MCF 10A (cell line): ENCODE results near the gene PROZ. TPM values are rescaled to one million over a fixed set of nuclear protein-coding genes. Genes with fewer than 3 reads are reported as not detected.
"Not testable (repeated sequence)": the region's sequence is repeated elsewhere in the genome, so short reads cannot be mapped to it uniquely, and the experiment has no call there.

ENCODE experiments used
- BruUV-seq: library from RNA; stranded (reverse); fragments of 400-500 nt; replicated peaks from 2 replicates; lab custom pipeline; 2021; lab: Mats Ljungman, UMichigan
- CTCF ChIA-PET: fragments of 300-600 bp; sonication (Branson Sonifier 250); formaldehyde crosslinking; extraction: SDS; loops from one replicate; lab custom pipeline; 2021; ENCODE audit warnings: antibody characterized with exemption, inconsistent platforms; lab: Yijun Ruan, JAX
- POLR2A ChIA-PET: fragments of 300-600, 350-650 bp; sonication (Branson Sonifier 250); formaldehyde crosslinking; extraction: SDS; loops from one replicate; lab custom pipeline; 2020; ENCODE audit warnings: antibody characterized with exemption, inconsistent platforms; lab: Yijun Ruan, JAX
- DNase-seq: peaks from one replicate; pipeline ENCODE4 v3.0.0-alpha.2; 2018; ENCODE audit not compliant: unreplicated experiment
- H3K27ac Mint-ChIP-seq: one replicate; pipeline ENCODE4 v1.8.0; 2022; ENCODE audit warnings: mild to moderate bottlenecking, low read depth, mixed read lengths; ENCODE audit not compliant: unreplicated experiment
- H3K27me3 Mint-ChIP-seq: one replicate; pipeline ENCODE4 v1.8.0; 2022; ENCODE audit warnings: mixed read lengths; ENCODE audit not compliant: insufficient read depth, unreplicated experiment
- H3K36me3 Mint-ChIP-seq: one replicate; pipeline ENCODE4 v1.8.0; 2022; ENCODE audit warnings: mild to moderate bottlenecking, moderate library complexity, mixed read lengths; ENCODE audit not compliant: insufficient read depth, unreplicated experiment
- H3K4me1 Mint-ChIP-seq: one replicate; pipeline ENCODE4 v1.8.0; 2022; ENCODE audit warnings: mixed read lengths; ENCODE audit not compliant: insufficient read depth, unreplicated experiment
- H3K4me3 Mint-ChIP-seq: one replicate; pipeline ENCODE4 v1.8.0; 2022; ENCODE audit warnings: mild to moderate bottlenecking, moderate library complexity, mixed read lengths; ENCODE audit not compliant: unreplicated experiment
- H3K9me3 Mint-ChIP-seq: one replicate; pipeline ENCODE4 v1.8.0; 2022; ENCODE audit warnings: mixed read lengths; ENCODE audit not compliant: unreplicated experiment
- CTCF ChIP-seq: fragments of 200-600 bp; IDR thresholded peaks from one replicate; pipeline ENCODE4 v1.8.0; 2022; ENCODE audit warnings: antibody characterized with exemption, mild to moderate bottlenecking; ENCODE audit not compliant: unreplicated experiment
- intact Hi-C: fragments of 100-400 bp; cut with micrococcal nuclease; formaldehyde crosslinking; loops from 2 replicates; pipeline ENCODE4 v1.14.1; 2022
- total RNA-seq: library from RNA; stranded (reverse); gene quantifications from 2 replicates; pipeline ENCODE4 v1.2.3, GENCODE V29; 2022

The PROZ gene
- total RNA-seq, 1 experiment from 2014 or later: not detected

DNA sequence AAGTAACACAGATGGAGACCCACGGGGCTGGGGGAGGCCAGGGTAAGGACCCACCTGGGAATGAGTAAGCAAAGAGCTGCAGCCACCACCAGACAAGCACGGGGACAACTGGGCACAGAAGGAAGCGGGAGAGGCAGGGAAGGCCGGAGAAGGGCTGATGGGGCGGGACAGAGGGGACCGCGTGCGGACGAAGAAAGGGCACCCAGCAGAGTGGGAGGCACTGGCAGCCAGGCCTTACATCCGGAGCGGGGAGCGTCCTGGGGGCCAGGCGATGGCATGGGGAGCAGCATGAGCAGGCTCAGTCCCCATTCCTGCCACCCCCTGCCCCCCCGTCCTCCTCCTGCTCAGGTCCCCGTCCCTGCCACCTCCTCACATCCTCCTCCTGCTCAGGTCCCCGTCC, 3.0 kb downstream of the PROZ start:
- ChIA-PET CTCF (no interaction called here), POLR2A (no interaction called here)
- no peak for DNase-seq
- H3K4me3 Mint-ChIP-seq: no peak overlapping the region
- no peaks in the 10 kb centered on the region for H3K4me1 Mint-ChIP-seq
- TF ChIP-seq CTCF: no peak
- no peaks in the 10 kb centered on the region for H3K9me3 Mint-ChIP-seq
- no TSS peak for BruUV-seq
- H3K27ac Mint-ChIP-seq: no peak overlapping the region
- intact Hi-C loops: no loop called here
- H3K27me3 Mint-ChIP-seq: peaks cover 23% of the 10 kb centered on the region
- H3K36me3 Mint-ChIP-seq: peaks cover 5% of the 10 kb centered on the region

GRCh38 chr13:113161975-113162374, 3.5 kb downstream of the PROZ start:
- POLR2A ChIA-PET, DNase-seq, H3K9me3 Mint-ChIP-seq, H3K27ac Mint-ChIP-seq, H3K36me3 Mint-ChIP-seq, CTCF ChIA-PET, H3K4me3 Mint-ChIP-seq, intact Hi-C loops, BruUV-seq, H3K4me1 Mint-ChIP-seq: not testable (repeated sequence)
- H3K27me3 Mint-ChIP-seq: peaks cover 23% of the 10 kb centered on the region

- H3K27me3 Mint-ChIP-seq: peaks cover 23% of the 10 kb centered on the region
- CTCF ChIA-PET: no interaction called here
- no peak overlapping the region for H3K27ac Mint-ChIP-seq
- H3K4me3 Mint-ChIP-seq: no peak overlapping the region
- no peak for TF ChIP-seq CTCF
- POLR2A ChIA-PET: no interaction called here
- DNase-seq: no peak
- intact Hi-C loops: no loop called here
- no TSS peak for BruUV-seq
- H3K9me3 Mint-ChIP-seq: peaks cover 10% of the 10 kb centered on the region
- H3K36me3 Mint-ChIP-seq: peaks cover 6% of the 10 kb centered on the region
- H3K4me1 Mint-ChIP-seq: no peaks in the 10 kb centered on the region
Measured at GRCh38 chr13:113162783-113163685, 4.6 kb downstream of the PROZ start.

GRCh38 chr13:113164492-113164891, 6.0 kb downstream of the PROZ start:
- DNase-seq: no peak
- Mint-ChIP-seq H3K4me1 (no peaks in the 10 kb centered on the region), H3K27me3 (peaks cover 23% of the 10 kb centered on the region), H3K4me3 (no peak overlapping the region), H3K27ac (no peak overlapping the region), H3K36me3 (peaks cover 12% of the 10 kb centered on the region), H3K9me3 (peaks cover 18% of the 10 kb centered on the region)
- ChIA-PET POLR2A (no interaction called here), CTCF (interaction anchor here (0.7 kb wide), 1 partner anchor 20 kb away, joined by 6 read pairs; no protein-coding TSS in a partner anchor)
- intact Hi-C loops: no loop called here
- TF ChIP-seq CTCF: no peak
- no TSS peak for BruUV-seq
